HUES6 (cell line): ENCODE measurements around the gene PTPRD.

ENCODE experiments used
- H3K27ac ChIP-seq: 2 replicates; pipeline ENCODE4 v1.7.0; 2013; ENCODE audit warnings: low read depth, mild to moderate bottlenecking, low read length, inconsistent platforms
- H3K27me3 ChIP-seq: 2 replicates; pipeline ENCODE4 v1.6.1; 2013; ENCODE audit warnings: low read length; ENCODE audit not compliant: control insufficient read depth, insufficient read depth
- H3K36me3 ChIP-seq: 2 replicates; pipeline ENCODE4 v1.6.1; 2013; ENCODE audit warnings: low read length; ENCODE audit not compliant: control insufficient read depth, insufficient read depth
- H3K4me1 ChIP-seq: 2 replicates; pipeline ENCODE4 v1.6.1; 2013; ENCODE audit warnings: low read length; ENCODE audit not compliant: control insufficient read depth, insufficient read depth
- H3K4me3 ChIP-seq: 2 replicates; pipeline ENCODE4 v1.5.1; 2013; ENCODE audit warnings: low read depth, low read length
- H3K9ac ChIP-seq: one replicate; pipeline ENCODE4 v1.6.1; 2013; ENCODE audit warnings: mild to moderate bottlenecking, low read length
- H3K9me3 ChIP-seq: 2 replicates; pipeline ENCODE4 v1.6.1; 2013; ENCODE audit warnings: low read depth, low read length; ENCODE audit not compliant: control insufficient read depth, insufficient read depth

Gene PTPRD

GRCh38 chr9:10268531-10269485 lies 344.0 kb downstream of the PTPRD start:
- H3K27me3 ChIP-seq = no peaks in the 10 kb centered on the region
- H3K4me3 ChIP-seq = no peak overlapping the region
- no peak overlapping the region for H3K9ac ChIP-seq
- no peak overlapping the region for H3K27ac ChIP-seq
- H3K36me3 ChIP-seq = no peaks in the 10 kb centered on the region
- peaks cover 13% of the 10 kb centered on the region for H3K9me3 ChIP-seq
- peaks cover 1% of the 10 kb centered on the region; the same call in 1 of the 2 replicates for H3K4me1 ChIP-seq

DNA sequence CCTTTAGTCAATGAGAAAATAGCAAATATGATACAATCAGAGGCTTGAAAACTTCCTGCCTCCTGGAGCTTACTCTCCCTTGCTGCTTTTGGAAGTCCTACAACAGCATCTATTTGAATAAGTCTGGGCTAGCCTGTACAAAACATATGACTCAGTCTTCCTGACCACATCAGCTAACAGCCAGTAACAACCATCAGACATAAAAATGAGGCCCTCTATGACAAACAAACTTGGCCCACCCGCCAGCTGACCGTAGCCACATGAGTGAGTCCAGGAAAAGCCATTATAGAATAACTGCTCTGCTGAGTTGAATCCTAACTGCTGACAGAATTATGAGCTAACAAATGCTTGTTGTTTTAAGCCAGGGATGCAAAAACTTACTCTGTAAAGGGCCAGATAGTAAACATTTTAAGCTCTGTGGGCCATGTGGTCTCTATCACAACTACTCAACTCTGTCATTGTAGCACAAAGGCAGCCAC lies 347.6 kb downstream of the PTPRD start:
- Histone ChIP-seq H3K9me3 (peaks cover 28% of the 10 kb centered on the region), H3K27ac (no peak overlapping the region)

GRCh38 chr9:10260501-10260900 lies 352.3 kb downstream of the PTPRD start:
- H3K9ac ChIP-seq = no peak overlapping the region
- peaks cover 28% of the 10 kb centered on the region for H3K9me3 ChIP-seq
- H3K4me1 ChIP-seq = no peaks in the 10 kb centered on the region
- 0 out of 2 replicates have a peak overlapping the region, but pooled peaks have one; percentile 21 for H3K27ac ChIP-seq
- H3K4me3 ChIP-seq = no peak overlapping the region
- no peaks in the 10 kb centered on the region for H3K27me3 ChIP-seq
- no peaks in the 10 kb centered on the region for H3K36me3 ChIP-seq

More for the DNA sequence above, 347.6 kb downstream of the PTPRD start:
- Histone ChIP-seq H3K36me3 (no peaks in the 10 kb centered on the region), H3K27me3 (no peaks in the 10 kb centered on the region), H3K9ac (no peak overlapping the region), H3K4me1 (no peaks in the 10 kb centered on the region), H3K4me3 (no peak overlapping the region)

DNA sequence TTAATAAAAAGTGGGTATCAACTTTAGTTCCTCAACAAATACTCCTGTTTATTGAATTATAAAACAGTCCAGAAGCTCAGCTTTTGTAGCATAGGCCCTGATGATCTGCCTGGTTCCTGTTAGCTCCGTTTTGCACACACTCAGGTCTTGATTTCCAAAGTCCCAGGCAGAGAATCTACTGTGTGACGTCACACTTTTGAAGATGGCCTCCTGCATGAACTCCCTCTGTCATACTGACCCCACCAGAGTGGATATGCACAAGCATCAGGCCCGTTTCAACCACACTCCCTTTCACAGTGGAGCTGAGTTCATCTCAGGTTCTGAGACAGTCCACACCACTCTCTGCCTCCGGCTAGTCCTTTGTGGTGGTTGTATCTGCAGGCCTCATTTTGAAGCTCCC lies 353.1 kb downstream of the PTPRD start:
- Histone ChIP-seq H3K27ac (no peak overlapping the region), H3K9ac (no peak overlapping the region), H3K36me3 (no peaks in the 10 kb centered on the region), H3K4me3 (no peak overlapping the region), H3K4me1 (no peaks in the 10 kb centered on the region), H3K27me3 (no peaks in the 10 kb centered on the region), H3K9me3 (peaks cover 24% of the 10 kb centered on the region)

GRCh38 chr9:10255758-10256157 lies 357.0 kb downstream of the PTPRD start:
- H3K36me3 ChIP-seq = no peaks in the 10 kb centered on the region
- H3K9ac ChIP-seq = no peak overlapping the region
- H3K27ac ChIP-seq = no peak overlapping the region
- no peaks in the 10 kb centered on the region for H3K27me3 ChIP-seq
- no peaks in the 10 kb centered on the region for H3K9me3 ChIP-seq
- no peak overlapping the region for H3K4me3 ChIP-seq
- no peaks in the 10 kb centered on the region for H3K4me1 ChIP-seq

GRCh38 chr9:10254338-10254737 lies 358.5 kb downstream of the PTPRD start:
- Histone ChIP-seq H3K36me3 (no peaks in the 10 kb centered on the region), H3K27me3 (no peaks in the 10 kb centered on the region), H3K9ac (no peak overlapping the region), H3K9me3 (no peaks in the 10 kb centered on the region), H3K4me1 (no peaks in the 10 kb centered on the region), H3K27ac (no peak overlapping the region), H3K4me3 (no peak overlapping the region)

GRCh38 chr9:10253341-10253740 lies 359.5 kb downstream of the PTPRD start:
- H3K4me1 ChIP-seq = no peaks in the 10 kb centered on the region
- H3K36me3 ChIP-seq = no peaks in the 10 kb centered on the region
- no peaks in the 10 kb centered on the region for H3K27me3 ChIP-seq
- no peaks in the 10 kb centered on the region for H3K9me3 ChIP-seq
- no peak overlapping the region for H3K9ac ChIP-seq
- no peak overlapping the region for H3K27ac ChIP-seq
- no peak overlapping the region for H3K4me3 ChIP-seq

DNA sequence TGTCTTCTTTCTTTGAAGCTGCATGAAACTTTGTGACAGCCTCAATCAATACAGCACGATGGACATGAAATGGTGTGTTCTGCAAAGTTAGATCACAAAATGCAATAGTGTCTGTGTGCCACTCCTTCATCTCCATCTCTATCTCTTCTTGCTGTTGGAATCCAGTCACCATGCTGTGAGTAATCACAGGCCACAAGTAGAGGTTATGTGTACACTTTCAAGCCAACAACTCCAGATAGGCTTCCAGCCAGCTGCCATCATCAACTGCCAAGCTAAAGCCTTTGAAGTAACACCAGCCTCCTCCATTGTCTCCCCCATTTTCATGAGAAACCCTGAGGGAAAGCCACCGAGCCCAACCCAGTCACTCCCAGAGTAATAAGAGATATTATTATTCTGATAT lies 360.6 kb downstream of the PTPRD start:
- Histone ChIP-seq H3K4me3 (no peak overlapping the region), H3K27me3 (no peaks in the 10 kb centered on the region), H3K9ac (no peak overlapping the region), H3K4me1 (no peaks in the 10 kb centered on the region), H3K27ac (no peak overlapping the region), H3K9me3 (no peaks in the 10 kb centered on the region), H3K36me3 (no peaks in the 10 kb centered on the region)

DNA sequence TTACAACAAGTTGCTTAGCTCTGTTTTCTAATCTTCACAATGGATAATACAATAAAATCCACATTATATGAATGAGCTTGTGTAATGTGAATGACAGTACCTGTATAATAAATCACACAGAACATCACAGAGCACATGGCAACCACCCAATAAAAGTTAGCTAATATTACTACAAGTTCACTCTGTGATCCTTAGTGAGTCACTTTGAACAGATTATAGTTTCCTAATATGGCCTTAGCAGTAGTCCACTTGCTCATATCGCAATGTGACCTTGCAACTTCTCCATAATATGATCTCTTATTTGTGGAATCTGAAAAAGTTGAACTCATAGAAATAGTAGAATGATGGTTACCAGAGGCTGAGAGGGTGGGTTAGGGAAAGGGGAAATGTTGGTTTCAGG lies 361.3 kb downstream of the PTPRD start:
- Histone ChIP-seq H3K36me3 (no peaks in the 10 kb centered on the region), H3K4me1 (no peaks in the 10 kb centered on the region), H3K4me3 (no peak overlapping the region), H3K9ac (no peak overlapping the region), H3K9me3 (no peaks in the 10 kb centered on the region), H3K27ac (no peak overlapping the region), H3K27me3 (no peaks in the 10 kb centered on the region)

- no peak overlapping the region for H3K27ac ChIP-seq
- no peaks in the 10 kb centered on the region for H3K4me1 ChIP-seq
- H3K4me3 ChIP-seq = no peak overlapping the region
- no peaks in the 10 kb centered on the region for H3K36me3 ChIP-seq
- H3K9me3 ChIP-seq = no peaks in the 10 kb centered on the region
- H3K9ac ChIP-seq = no peak overlapping the region
- H3K27me3 ChIP-seq = no peaks in the 10 kb centered on the region
These were observed 362.6 kb downstream of the PTPRD start for GRCh38 chr9:10250219-10250618.

DNA sequence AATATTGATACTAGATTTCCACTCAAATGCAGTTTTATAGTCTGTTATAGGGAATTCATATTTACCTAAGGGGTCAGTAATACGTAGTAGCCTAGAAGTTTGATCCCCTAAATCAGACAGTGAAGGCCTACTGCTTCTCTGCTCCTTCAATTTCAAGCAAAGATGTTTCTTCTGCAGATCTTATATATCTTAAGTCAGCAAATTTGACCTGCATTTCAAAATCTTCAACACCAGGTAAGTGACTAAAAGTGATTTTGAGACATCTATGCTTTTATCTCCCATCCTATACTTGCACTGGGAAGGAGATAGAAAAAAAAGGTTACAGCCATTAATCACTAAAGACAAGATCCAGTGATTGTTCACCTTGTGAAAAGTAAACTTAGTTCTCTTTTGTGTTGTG lies 363.9 kb downstream of the PTPRD start:
- H3K4me1 ChIP-seq = no peaks in the 10 kb centered on the region
- H3K36me3 ChIP-seq = no peaks in the 10 kb centered on the region
- H3K4me3 ChIP-seq = no peak overlapping the region
- H3K27me3 ChIP-seq = no peaks in the 10 kb centered on the region
- H3K9me3 ChIP-seq = no peaks in the 10 kb centered on the region
- no peak overlapping the region for H3K27ac ChIP-seq
- H3K9ac ChIP-seq = no peak overlapping the region
